HG03354 (cell line): ENCODE measurements around the gene LRRC73.

Experiments used
- ATAC-seq: cut with Tn5 transposase; IDR thresholded peaks from one replicate; pipeline ENCODE4 v1.9.1; 2021; ENCODE audit warnings: mild to moderate bottlenecking; ENCODE audit not compliant: unreplicated experiment, poor library complexity, severe bottlenecking

Gene LRRC73

DNA sequence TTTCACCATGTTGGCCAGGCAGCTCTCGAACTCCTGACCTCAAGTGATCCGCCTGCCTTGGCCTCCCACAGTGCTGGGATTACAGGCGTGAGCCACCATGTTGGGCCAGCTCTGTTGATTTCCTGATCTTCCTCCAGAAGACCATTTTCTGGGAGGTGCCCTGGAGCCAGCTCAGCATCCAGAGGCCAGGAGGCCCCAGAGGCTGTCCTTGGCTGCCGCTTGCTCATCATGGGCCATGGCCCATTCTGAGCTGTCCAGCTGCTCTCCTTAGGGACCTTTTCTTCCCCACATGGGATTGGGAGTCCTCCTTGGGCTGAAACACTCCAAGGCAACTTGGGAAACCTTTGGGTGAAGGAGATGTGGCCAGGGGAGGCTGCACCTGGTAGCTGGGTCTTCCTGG lies 15.4 kb downstream of the LRRC73 start:
- no peak for ATAC-seq

DNA sequence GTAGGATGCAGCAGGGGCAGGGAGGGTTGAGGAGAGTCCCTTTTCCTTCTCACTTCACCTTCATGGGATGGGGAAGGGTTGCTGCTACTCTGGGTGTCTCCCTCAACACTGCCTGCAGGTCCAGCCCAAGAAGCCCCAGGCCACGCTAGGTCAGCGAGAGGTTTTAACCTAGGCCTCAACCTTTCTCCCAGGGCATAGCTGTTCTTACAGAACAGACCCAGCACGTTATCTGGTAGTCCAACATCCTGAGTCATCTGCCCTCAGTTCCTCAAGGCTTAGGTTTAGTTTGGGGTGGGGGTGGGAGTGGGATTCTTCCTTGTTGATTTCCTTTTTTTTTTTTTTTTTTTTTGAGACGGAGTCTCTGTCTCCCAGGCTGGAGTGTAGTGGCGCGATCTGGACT lies 15.8 kb downstream of the LRRC73 start:
- no peak for ATAC-seq

DNA sequence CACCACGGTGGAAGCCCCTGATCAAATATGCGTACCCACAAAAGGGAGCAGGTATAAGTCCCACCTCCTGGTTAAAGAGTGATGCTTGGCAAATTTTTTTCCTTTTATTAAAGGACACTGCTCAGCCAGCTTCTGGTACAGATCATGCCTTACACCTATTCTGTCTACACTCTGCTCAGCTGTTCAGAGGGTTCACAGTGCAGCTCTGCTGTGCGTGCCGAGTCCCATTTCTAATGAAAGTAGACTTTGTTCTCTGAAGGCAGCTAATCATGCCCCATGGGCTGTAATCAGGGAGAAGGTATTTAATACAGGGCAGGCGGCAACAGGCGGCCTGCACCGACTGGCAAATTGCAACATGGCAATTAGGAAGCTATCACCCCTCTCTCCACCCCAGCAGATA lies 16.3 kb downstream of the LRRC73 start:
- ATAC-seq = no peak

DNA sequence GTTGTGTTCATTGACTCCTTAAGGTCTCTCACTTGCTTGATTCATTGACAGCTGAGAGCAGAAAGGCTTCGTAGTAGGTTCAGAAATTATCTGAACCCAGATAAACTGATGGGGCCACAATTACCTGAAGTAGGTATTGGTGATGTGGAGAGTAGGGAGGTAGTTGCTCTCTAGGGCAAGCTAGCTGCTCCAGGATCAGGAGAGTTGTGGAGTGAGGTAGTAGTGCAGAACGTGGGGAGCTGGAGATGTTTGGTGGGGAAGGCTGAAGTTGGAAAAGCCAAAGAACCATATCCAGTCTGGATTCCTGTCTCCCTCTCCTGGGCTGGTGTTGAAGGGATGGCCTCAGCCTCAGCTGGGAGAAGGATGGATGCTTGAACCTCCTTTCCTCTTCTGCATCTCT lies 16.9 kb downstream of the LRRC73 start:
- no peak for ATAC-seq

DNA sequence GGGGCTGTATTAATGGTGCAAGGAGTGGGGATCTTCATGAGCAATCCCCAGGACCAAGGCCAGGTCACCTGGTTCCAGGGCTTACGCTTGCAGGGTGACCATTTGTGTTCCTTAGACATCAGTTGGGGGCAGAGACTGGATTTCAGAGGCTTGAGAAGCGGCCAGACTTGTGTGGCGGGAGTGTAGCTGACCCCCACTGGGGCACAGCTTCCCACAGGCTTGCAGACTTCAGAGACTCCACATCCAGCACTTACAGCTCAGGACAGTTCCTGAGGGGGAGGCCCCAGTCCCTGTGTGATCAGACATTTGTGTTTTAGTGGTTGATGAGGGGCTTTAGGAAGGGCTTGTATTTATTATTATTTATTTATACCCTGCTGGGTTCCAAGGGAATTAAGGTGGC lies 17.5 kb downstream of the LRRC73 start:
- no peak for ATAC-seq

DNA sequence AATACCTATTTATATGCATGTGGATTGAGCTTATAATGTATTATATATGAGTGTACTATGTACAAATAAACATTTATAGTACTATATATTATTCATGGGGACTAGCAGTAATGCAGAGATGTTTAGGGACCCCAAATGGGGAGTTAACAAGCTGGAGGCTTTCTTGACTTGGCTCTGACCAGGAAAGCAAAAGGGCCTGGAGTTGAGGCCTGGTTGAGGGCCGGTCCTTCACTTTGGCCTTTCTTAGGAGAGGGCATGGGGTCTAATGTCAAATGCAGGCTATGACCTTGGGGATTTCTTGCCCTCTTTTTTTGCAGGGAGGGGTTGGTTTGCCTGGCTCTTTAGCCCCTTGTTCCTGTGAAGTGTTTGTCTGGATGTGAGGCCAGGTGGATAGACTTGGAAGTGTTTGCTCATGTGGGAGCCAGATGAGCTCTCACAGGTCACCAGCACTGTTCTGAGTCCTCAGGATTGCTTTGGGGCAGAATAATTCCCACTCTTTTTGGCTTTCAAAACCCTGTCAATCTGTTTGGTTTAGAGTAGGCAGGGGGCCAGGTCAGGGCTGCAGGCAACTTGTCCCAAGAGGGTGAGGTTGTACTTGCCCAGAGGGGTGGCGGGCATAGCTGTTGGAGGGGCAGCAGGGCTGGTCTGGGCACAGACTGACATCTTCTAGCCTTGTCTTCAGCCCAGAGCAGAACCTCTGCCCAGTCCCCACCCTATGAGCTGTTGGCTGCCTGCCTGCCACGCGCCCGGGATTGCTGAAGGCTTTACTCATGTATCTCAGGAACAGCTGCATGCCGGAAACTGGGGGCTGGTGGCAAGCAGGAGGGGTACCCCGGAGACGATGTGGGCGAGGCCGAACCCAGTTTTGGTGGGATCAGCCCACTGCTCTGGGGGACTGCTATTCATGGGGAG lies 18.1 kb downstream of the LRRC73 start:
- ATAC-seq = no peak

DNA sequence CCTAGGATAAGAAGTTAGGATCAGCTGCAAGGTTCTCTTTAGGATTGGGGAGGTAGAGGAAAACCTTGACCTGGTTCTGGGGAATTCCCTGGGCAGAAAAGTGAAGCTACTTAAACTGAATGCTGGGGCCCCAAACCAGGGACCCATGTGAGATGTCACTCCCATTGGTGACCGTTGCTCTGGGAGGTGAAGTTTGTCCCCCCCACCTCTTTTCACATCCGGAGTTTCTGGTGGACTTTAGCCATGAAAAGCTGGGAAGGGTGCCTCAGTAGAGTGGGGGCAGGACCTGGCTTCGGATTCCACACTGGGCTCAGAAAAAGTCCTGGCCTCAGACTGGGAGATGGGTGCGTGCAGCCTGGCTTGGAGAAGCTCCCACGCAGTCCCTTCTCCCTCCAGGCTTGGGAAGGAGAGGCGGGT lies 19.6 kb downstream of the LRRC73 start:
- no peak for ATAC-seq

DNA sequence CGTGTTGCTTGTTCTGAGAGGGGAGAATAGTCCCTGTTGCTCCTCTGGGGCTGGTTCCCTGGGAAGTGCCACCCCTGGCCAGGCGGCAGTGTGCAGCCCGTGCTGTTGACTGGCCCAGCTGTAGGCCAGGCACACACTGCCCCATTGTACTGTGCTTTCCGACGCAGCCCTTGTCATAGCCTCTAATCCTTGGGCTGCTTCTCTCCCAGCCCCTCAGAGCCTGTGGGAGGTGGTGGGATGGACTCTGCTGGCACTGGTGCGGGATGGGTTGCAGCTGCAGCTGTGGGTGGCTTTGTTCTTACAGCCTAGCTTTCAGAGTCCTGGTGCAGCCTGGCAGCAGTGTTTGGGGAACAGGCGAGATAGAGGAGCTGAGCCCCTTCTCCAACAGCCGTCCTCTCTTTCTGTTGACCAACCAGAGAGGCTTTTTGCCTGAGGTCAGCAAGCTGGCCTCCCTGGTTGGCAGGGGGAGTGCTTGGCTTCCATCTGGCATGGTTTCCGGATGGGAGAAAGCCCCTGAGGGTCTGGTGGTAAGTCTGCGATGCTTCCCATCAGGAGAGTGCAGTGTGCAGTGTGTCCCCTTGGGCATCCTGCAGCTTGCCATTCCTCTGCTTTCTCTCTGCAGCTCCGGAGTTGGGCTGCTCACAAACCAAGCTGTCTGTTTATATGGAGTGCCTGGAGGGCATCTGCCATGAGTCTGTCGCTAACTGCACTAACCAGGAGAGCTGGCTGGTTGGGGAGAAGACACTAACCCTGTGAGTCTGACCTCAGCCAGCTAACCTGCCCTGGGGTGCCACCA lies 20.7 kb downstream of the LRRC73 start:
- ATAC-seq = no peak

DNA sequence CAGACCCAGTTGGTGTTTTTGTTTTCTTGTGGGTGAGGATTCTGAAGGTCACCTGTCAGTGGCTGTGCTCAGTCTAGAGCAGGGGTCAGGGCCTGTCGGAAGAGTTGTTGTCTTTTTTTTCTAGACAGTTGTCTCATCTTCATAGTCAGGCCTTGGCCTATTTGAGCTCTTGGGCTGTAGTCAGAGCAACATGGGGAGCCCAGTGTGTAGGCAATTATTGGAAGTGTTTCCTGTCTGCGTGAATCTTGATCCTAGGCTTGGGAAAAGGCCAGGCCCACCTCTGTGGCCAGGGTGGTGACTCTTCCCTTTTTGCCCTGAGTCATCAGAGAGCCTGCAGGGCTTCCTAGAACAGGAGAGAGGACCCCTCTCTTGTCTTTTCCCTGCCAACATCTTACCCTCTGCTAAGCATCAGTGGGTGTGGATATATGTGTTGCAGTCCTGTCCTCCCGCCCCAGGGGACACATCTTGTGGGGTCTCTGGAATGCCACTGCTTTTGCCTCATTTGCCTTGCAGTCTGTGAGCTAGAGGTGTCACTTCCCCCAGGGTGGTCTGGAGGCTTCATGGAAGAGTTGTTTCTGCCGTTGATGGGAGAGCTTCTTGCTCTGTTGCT lies 21.4 kb downstream of the LRRC73 start:
- ATAC-seq = no peak

DNA sequence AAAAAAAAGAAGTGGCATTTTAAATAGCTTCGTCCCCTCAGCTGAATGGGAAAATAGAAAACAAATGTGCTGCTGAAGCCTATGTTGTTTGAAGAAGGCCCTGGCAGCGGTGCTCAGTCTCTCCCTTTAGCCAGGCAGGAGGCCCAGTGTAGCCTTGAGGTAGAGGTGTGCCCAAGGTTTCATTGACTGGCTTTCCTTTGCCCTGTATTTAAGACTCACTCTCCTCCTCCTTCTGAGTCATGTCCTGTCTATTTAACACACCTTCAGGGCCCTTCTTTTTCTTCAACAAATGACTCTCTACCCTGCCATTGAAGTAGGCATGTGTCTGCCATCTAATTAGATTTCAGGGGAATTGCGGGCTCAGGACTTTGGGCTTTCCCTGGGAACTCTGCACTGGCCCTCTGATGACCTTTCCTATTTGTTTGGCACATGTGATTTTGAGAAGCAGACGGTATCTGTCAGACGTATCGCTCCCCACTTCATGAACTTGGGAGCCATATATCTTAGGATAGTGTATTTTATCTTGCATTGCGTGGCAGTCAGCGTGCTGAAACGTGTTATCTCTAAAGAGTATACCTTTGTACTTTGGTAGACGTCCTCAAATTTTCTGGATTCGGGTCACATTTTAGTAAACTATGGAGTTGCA lies 28.4 kb downstream of the LRRC73 start:
- no peak for ATAC-seq

DNA sequence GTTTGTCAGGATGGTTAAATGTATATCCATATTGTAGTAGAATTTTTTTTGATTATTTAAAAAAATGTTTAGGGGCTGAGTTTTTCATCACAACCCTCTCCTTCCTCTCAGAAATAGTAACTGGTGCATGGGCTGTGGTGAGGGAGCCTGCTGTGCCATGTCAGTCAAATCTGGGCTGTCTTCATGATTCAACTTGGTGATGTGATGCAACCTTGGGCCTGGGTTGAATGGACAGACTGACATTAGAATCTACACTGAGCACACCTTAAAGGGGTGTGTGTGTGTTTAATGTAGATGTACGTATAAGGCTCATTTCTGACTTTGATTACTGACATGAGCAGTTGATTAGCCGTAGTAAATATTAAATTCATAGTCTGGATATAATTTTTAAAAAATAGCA lies 29.1 kb downstream of the LRRC73 start:
- no peak for ATAC-seq

DNA sequence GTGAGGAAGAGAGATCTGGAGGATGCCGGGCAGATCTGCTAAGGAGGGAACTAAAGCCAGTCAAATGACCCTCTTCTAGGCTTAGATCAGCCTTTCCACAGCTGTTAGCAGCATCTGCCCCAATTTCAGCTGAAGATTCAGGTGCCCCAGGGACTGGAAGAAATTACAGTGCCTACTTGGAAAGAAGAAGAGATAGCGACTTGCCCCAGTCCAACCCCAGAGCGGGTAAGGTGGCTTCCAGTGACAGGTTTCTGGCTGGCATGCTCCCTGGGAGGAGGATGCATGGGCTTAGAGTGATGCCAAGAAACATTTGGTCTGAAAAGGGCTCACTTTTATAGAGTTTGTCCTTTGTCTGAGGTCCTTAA lies 32.2 kb downstream of the LRRC73 start:
- peak; percentile 19 for ATAC-seq

DNA sequence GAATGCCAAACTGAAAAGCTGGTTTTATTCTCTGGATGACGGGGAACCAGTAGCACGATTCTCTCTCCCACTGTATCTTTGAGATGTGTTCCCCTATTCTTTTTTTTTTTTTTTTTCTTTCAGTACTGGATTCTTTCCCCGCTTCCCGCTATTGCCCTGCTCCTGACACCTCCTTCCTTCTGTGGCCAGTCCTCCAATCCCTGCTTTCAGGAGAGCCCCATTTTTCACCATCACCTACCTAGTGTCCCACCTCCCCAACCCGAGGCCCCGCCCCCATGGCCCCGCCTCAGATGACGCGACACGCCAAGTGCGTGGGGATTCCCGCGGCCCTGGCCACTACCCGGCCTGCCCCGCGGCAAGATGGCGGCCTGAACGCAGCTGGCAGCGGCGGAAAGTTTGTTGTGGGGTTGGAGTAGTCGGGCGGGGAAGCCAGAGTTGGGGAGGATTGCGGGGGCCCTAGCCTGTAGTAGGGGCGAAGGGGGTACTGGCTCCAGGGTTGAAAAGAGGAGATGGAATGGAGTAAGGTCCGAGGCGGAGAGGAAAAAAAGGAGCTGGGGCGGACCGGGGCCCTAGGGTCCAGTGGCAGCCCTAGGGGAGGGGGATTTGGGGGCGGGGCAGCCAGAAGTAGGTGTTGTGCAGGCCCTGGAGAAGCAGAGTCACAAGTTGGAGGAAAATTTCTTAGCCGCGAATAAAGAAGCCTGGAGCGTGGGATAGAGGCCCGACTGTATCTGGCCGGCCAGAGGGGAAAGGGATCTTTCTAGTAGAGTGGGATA lies 32.7 kb downstream of the LRRC73 start, which contains the start of gene TJAP1:
Gene TJAP1, plus strand, starts transcription at position 336 of the 773 bp plus-strand sequence. CDS start 21,432 bp downstream, outside the sequence.
- ATAC-seq = peak; percentile 91

DNA sequence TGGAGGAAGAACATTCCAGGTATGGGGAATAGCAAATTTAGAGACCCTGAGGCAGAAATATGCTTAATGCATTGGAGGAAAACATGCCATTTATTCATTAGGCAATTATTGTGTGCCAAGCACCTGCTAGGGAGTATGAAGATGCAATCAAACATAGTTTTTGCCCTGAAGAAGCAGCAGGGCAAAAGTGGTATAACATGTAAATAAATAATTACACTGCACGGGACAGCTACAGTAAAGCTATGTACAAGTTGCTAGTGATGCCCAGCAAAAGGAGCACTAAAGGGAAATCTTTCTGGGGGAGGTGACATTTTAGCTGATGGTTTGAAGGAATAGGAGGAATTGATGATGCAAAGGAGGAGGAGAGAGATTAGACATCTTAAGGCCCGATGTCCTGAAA lies 33.4 kb downstream of the LRRC73 start:
- ATAC-seq = no peak

DNA sequence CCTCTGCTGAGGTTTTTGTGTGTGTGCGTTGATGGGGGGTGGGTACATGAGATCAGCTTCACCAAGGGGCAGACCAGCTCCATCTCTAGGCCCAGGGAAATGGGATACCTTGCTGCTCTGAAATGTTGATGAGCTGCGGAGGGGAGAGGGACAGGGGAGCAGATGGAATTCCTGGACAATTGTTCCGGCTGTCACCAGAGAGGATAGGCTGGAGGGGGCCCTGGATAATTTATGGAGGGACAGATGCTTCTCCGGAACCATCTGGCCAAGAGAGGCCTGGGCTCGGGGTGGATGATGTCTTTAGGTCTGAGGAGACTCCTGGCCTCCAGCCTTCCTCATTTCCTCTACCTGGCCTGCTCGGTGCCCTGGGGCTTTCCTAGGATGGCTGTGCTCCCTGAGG lies 34.6 kb downstream of the LRRC73 start:
- ATAC-seq = no peak

DNA sequence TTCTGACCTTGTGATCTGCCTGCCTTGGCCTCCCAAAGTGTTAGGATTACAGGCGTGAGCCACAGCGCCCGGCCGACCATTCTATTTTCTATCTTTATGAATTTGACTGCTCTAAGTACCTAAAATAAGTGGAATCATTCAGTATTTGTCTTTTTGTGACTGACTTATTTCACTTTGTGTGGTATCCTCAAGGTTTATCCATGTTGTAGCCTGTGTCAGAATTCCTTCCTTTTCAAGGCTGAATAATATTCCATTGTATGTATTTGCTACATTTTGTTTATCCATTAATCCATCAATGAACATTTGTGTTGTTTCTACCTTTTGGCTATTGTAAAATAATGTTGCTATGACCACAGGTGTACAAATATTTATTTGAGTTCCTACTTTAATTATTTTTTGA lies 37.6 kb downstream of the LRRC73 start:
- ATAC-seq = no peak

DNA sequence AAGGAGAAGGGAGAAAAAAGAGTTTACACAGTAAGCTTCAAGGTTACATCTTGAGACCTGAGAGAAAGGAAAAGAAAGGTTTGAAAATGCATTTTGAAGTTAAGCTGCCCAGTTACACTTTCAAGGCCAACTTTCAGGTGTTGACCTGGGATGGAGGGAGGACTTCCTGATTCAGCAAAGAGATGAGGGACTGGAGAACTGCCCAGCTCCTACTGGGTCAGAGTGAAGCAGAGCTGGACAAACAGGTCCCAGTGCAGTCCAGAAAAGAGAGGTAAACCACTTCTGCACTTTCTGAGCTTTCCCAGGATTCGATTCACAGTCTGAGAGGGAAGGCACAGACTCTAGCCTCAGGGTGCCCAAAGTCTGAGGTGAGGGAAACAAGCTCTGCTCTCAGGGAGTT lies 38.7 kb downstream of the LRRC73 start:
- ATAC-seq = no peak

DNA sequence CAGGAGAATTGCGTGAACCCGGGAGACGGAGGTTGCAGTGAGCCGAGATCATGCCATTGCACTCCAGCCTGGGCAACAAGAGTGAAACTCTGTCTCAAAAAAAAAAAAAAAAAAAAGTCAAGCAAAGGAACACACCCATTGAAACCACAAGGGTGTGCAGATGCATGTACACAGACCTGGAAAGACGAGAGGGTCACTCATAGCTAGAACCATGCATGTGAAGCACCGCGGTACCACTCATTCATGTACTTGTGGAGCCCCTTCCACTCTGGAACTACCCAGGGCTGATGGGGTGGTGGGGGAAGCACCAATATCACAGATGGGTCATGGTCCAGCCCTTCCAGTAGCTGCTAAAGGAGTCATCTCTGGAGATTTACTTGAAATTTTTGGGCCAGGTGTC lies 40.2 kb downstream of the LRRC73 start:
- no peak for ATAC-seq
